AG09319 (cell line): ENCODE results near the gene PDE9A.

Experiments
- DNase-seq: peaks from one replicate; pipeline ENCODE4 v3.0.0-alpha.2; 2010; ENCODE audit warnings: low read depth; ENCODE audit errors: extremely low read depth
- CTCF ChIP-seq: IDR thresholded peaks from 2 replicates; pipeline ENCODE4 v1.5.1; 2011; ENCODE audit warnings: low read depth, mild to moderate bottlenecking, inconsistent platforms, low read length, moderate library complexity

Gene PDE9A

DNA sequence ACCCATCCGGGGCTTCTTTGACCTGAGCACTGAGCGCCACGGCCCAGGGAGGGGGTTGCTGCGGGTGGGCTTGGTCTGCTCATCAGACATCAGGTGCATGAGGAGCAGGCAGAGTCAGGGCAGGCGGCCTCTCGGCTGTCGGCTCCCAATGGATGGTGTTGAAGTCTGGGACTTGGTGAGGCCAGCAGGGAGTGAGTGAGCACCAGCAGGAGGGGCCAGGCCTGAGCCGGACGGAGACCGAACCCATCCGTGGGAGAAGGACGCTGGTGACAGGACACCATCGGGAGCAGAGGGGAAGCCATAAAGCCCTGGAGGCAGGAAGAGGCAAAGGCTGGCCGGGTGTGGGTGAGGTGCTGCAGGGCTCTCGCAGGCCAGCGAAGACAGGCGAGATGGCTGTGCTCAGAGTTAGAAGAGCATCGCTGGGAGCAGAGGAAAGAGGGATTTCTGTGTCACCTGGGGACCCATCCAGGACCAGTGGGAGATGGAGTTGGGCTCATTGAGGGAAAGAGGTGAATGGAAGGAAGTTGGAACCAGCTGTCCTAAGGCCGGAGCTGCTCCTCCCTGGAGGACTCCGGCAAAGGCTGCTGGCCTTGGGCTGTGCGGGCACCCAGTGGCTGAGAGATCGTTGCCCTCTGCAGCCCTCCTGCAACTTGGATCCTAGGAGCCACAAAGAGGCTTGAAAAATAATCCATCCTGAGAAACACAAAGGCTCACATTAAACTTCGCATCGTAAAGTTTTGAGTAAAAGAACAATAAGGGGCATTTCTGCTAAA is 49.9 kb downstream of the PDE9A start:
- DNase-seq, result no peak
- no peak for TF ChIP-seq CTCF

DNA sequence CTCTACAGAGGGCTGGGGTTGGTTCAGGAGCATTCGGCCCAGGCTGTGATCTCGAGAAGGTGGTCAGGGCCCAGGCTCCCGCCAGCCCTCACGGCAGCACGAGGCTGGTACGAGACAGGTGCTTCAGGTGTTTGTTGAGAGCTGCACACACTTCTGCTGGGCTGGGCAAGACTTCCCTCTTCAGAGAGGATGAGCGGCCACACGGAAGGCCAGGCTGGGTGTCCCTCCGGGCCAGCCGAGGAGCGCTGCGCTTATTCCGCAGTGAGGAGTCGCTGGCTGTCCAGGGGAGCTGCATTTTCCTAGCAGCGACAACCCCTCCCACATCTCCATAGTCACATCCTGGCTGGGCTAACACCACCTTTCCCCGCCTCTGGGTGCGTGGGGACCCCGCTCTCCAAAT is 50.5 kb downstream of the PDE9A start:
- no peak for TF ChIP-seq CTCF
- no peak for DNase-seq

- no peak for TF ChIP-seq CTCF
- no peak for DNase-seq
Observed at GRCh38 chr21:42704861-42705260, 51.4 kb downstream of the PDE9A start.

GRCh38 chr21:42705346-42705745 is 51.9 kb downstream of the PDE9A start:
- TF ChIP-seq CTCF, result no peak

GRCh38 chr21:42705746-42706374 is 52.4 kb downstream of the PDE9A start:
- DNase-seq, result no peak
- no peak for TF ChIP-seq CTCF

More at GRCh38 chr21:42705346-42705745, 51.9 kb downstream of the PDE9A start:
- no peak for DNase-seq

- TF ChIP-seq CTCF, result no peak
- DNase-seq, result no peak
Observed at GRCh38 chr21:42706765-42707164, 53.3 kb downstream of the PDE9A start.

DNA sequence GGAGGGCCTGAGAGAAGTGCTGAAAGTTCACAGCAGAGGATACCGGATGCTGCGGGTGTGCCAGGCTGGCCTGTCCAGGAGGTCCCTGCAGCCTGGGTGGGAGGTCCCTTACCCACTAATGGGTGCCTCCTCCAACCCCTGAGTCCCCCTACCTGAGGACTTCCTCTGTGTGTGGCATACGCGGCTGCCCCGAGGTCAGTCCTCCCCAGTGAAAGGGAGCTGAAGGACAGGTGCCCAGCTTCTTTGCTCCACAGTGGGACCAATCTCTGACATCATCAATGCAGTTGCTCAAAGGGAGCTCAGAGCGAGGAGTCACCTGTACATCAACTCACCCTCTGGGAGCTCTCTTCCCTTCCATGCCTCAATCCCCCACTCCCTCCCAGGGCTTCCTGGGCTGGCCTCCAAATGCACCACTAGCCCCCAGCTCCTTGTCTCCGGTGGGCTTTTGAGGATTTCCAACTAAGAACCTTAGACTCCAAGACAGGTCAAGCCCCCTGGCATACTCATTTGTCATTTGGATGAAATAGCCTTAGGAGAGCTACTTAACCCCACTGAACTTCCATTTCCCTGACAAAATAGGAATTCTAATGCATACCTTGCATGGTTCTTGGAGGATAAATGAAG is 53.9 kb downstream of the PDE9A start:
- no peak for TF ChIP-seq CTCF
- DNase-seq, result no peak
